Mesenteric fat pad (tissue), 1 donor: ENCODE results near the gene DCK. TPM values are rescaled to one million over a fixed set of nuclear protein-coding genes. Genes with fewer than 3 reads are reported as not detected.
"Not testable (repeated sequence)": the region's sequence is repeated elsewhere in the genome, so short reads cannot be mapped to it uniquely, and the experiment has no call there.

Experiments used
- DNase-seq: peaks from one replicate; pipeline ENCODE4 v3.0.0-alpha.2; 2020; ENCODE audit warnings: low spot score
- total RNA-seq: library from RNA; stranded (reverse); fragmentation: NEBNext Ultra II Directional; extraction: Animal tissue kit (Norgen Biotek cat#: 25700); gene quantifications from one replicate; pipeline ENCODE4 v1.2.1, GENCODE V29; 2021
- donor health status: DM: yes; HTN: yes; CAD: no.

Gene DCK
- total RNA-seq, 1 donor from 2014 or later, result 10.9 TPM

GRCh38 chr4:70999639-71000038, 6.2 kb downstream of the DCK start:
- not testable (repeated sequence) for DNase-seq

DNA sequence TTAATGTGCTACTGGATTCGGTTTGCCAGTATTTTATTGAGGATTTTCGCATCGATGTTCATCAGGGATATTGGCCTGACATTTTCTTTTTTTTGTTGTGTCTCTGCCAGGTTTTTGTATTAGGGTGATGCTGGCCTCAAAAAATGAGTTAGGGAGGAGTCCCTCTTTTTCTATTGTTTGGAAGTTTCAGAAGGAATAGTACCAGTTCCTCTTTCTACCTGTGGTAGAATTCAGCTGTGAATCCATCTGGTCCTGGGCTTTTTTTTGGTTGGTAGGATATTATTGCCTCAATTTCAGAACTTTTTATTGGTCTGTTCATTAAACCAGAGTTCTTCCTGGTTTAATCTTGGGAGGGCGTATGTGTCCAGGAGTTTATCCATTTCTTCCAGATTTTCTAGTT, 7.9 kb downstream of the DCK start:
- DNase-seq, result not testable (repeated sequence)

DNA sequence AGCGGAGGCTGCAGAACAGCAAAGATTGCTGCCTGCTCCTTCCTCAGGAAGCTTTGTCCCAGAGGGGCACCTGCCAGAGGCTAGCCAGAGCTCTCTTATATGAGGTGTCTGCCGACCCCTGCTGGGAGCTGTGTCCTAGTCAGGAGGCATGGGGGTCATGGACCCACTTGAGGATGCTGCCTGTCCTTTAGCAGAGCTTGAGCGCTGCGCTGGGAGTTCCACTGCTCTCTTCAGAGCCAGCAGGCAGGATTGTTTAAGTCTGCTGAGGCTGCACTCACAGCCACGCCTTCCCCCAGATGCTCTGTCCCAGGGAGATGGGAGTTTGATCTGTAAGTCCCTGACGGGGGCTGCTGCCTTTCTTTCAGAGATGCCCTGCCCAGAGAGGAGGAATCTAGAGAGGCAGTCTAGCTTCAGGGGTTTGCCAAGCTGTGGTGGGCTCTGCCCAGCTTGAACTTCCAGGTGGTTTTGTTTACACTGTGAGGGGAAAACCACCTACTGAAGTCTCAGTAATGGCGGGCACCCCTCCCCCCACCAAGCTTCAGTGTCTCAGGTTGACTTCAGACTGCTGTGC, 10.9 kb downstream of the DCK start:
- no peak for DNase-seq

- not testable (repeated sequence) for DNase-seq
Measured at GRCh38 chr4:71005025-71005424, 11.6 kb downstream of the DCK start.

- DNase-seq, result no peak
Measured at GRCh38 chr4:71006203-71006907, 12.9 kb downstream of the DCK start.

DNA sequence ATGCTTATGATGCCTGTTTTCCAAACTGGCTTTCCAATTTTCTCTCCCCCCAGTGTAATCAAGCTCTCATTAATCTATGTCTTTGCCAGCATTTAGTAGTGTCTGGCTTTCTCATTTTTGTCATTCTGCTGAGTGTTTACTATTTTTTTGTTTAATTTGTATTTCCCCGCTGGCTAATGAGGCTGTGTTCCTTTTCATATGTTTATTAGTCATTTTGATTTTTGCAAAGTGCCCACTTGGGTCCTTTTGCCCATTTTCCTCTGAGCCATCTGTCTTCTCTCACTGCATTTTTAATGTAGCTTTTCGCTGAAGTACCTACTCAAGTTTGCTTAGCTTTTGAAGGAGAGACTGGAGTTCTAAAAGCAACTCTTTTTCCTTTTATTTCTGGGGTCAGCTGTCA, 14.7 kb downstream of the DCK start:
- DNase-seq, result no peak

- DNase-seq, result no peak
Measured at GRCh38 chr4:71009086-71009485, 15.6 kb downstream of the DCK start.

- no peak for DNase-seq
Measured at GRCh38 chr4:71009890-71010588, 16.6 kb downstream of the DCK start.

- DNase-seq, result no peak
Measured at GRCh38 chr4:71011451-71011850, 18.0 kb downstream of the DCK start.

GRCh38 chr4:71017391-71017790, 23.9 kb downstream of the DCK start:
- not testable (repeated sequence) for DNase-seq

DNA sequence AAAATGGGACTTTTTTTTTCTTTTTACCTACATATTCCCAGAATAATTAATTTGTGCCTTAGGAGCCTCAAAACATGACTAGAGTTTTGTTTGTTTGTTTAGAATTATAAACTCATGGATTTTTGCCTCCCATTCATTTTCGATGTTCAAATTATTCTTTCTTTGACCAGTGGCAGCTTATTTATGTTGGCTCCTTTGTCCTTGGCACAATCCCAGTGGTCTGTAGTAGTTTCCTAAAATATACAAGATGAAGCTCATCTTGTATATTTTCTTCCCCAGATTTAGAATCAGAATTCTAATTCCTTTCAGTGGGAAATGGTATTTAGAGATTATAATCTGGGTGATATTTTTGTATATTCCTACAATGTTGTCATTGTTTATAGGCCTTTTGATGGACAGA, 27.2 kb downstream of the DCK start:
- no peak for DNase-seq

GRCh38 chr4:71025654-71026053, 32.2 kb downstream of the DCK start:
- DNase-seq, result no peak

DNA sequence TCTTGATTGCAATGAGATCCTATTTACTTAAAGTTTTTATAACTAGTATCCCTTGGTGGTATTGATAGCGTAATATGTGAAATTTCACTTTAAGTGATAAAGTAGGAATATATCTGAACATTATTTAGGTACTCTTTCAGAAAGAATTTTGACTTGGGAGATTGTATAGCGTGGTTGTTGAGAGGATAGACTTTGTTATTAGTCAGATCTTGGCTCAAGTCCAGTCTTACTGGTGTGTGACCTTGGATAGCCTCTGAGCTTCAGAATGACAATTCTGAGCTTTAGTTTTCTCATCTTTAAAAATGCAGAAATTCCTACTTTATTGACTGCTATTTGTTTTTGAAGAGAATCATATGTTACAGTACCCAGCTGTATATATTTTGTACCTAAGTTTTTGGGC, 32.6 kb downstream of the DCK start:
- no peak for DNase-seq

- no peak for DNase-seq
Measured at GRCh38 chr4:71027611-71028010, 34.2 kb downstream of the DCK start.

DNA sequence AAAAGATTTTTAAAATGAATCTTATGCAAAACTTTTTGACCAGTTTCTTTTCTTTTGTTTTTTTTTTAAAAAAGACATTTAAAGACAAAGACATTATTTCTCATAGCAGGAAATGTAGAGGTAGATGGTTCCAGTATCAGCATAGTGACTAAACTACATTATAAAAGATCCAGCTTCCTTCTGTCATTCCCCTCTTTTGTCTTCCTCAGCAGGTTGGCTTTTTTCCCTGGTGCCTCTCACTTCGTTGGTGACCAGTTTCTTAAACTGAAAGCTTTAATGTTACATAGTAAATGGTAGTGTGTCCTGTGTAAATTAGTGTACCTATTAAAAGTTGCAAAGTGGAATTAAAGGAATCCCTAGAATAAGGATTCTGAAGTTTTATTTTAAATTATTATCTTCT, 36.1 kb downstream of the DCK start:
- DNase-seq, result no peak

DNA sequence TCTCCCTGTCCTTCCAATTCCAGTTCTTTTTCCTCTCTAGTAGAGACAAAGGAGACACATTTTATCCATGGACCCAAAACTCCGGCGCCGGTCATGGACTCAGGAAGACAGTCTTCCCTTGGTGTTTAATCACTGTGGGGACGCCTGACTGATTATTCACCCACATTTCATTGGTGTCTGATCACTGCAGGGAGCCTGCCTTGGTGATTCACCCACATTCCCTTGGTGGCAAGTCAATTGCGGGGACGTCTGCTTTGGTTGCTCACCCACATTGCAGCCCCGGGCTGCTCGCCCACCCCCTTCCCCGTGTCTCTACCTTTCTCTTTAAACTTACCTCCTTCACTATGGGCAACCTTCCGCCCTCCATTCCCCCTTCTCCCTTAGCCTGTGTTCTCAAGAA, 38.7 kb downstream of the DCK start:
- not testable (repeated sequence) for DNase-seq

GRCh38 chr4:71045256-71045655, 51.8 kb downstream of the DCK start:
- no peak for DNase-seq

DNA sequence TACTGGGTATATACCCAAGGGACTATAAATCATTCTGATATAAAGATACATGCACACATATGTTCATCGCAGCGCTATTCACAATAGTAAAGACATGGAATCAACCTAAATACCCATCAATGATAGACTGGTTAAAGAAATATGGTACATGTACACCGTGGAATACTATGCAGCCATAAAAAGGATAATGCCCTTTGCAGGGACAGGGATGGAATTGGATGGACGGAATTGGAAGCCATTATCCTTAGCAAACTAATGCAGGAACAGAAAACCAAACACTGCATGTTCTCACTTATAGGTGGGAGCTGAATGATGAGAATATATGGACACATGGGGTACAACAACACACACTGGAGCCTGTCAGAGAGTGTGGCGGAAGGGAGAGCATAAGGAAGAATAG, 55.9 kb downstream of the DCK start:
- no peak for DNase-seq

- DNase-seq, result no peak
Measured at GRCh38 chr4:71050809-71051208, 57.4 kb downstream of the DCK start.

- DNase-seq, result no peak
Measured at GRCh38 chr4:71052034-71052433, 58.6 kb downstream of the DCK start.

GRCh38 chr4:71052716-71053115, 59.3 kb downstream of the DCK start:
- DNase-seq, result no peak

DNA sequence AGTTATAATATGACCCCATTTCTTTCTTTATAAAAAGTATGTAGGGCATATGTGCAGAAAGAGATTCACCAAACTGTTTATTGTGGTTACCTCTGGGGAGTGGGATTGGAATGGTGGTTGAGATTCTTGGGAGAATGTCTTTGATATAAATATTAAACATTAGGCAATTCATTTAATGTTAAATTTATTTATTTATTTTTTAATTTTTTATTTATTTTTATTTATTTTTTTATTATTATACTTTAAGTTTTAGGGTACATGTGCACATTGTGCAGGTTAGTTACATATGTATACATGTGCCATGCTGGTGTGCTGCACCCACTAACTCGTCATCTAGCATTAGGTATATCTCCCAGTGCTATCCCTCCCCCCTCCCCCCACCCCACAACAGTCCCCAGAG, 60.2 kb downstream of the DCK start:
- DNase-seq, result not testable (repeated sequence)

- not testable (repeated sequence) for DNase-seq
Measured at GRCh38 chr4:71059573-71059972, 66.1 kb downstream of the DCK start.
